ENCODE results near the gene VTN.

The VTN gene

DNA sequence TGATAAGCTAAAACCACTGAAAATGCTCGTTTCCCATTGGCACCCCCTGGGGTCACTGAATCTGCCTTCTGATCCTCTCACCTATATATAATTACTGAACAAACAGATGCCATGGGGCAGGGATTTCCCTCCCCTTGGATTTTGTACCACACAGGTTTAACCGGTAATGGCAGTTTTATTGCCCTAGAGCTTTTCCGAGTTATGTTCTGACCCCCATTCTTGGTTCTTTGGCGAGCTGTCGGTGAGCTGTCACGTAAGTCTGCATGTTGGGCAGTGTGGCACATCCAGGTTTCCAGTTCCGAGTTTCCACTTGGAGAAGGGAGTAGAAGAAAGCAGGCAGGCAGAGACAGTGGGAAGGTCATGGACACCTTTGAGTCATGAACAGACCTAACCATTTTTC, 44.0 kb downstream of the VTN start:
- POLR2A ChIA-PET (ENCODE audit: low non-redundant PET), result no interaction called here
- DNase-seq (ENCODE audit: low spot score), result no peak
- TF ChIP-seq, protein P1, sequence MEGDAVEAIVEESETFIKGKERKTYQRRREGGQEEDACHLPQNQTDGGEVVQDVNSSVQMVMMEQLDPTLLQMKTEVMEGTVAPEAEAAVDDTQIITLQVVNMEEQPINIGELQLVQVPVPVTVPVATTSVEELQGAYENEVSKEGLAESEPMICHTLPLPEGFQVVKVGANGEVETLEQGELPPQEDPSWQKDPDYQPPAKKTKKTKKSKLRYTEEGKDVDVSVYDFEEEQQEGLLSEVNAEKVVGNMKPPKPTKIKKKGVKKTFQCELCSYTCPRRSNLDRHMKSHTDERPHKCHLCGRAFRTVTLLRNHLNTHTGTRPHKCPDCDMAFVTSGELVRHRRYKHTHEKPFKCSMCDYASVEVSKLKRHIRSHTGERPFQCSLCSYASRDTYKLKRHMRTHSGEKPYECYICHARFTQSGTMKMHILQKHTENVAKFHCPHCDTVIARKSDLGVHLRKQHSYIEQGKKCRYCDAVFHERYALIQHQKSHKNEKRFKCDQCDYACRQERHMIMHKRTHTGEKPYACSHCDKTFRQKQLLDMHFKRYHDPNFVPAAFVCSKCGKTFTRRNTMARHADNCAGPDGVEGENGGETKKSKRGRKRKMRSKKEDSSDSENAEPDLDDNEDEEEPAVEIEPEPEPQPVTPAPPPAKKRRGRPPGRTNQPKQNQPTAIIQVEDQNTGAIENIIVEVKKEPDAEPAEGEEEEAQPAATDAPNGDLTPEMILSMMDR (conservative IDR thresholded peaks at IDR 0.05; ENCODE audit: low read depth), result no peak

DNA sequence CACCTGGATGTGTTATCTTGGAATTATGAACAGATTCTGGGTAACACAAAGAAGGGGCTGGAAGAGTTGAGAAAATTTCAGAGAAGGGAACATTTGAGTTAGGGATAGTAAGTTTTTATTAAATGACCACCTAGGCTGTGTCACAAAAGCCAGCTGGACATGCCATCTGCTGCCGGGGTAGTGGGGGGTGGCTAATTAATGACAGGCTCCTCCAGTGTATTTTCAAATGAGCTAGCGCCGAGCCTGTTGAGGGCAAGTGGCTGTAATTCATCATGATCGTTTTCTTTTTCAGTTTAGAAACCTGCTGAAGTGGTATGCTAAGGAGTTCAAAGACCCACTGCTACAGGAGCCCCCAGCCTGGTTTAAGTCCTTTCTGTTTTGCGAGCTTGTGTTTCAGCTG, 44.9 kb downstream of the VTN start:
- POLR2A ChIA-PET (ENCODE audit: low non-redundant PET), result interaction anchor here (0.6 kb wide), 1 partner anchor 14 kb away, joined by 5 read pairs; no protein-coding TSS in a partner anchor
- CTCF ChIA-PET, result interaction anchor here (1.1 kb wide), 1 partner anchor 92 kb away, joined by 3 read pairs; no protein-coding TSS in a partner anchor

More for the DNA sequence above, 44.0 kb downstream of the VTN start:
- no peak overlapping the region for H3K27ac ChIP-seq
- CTCF ChIA-PET, result interaction anchor here (0.8 to 1.1 kb wide), 3 partner anchors 48 to 140 kb away, joined by 3 to 5 read pairs (median 3); no protein-coding TSS in a partner anchor

DNA sequence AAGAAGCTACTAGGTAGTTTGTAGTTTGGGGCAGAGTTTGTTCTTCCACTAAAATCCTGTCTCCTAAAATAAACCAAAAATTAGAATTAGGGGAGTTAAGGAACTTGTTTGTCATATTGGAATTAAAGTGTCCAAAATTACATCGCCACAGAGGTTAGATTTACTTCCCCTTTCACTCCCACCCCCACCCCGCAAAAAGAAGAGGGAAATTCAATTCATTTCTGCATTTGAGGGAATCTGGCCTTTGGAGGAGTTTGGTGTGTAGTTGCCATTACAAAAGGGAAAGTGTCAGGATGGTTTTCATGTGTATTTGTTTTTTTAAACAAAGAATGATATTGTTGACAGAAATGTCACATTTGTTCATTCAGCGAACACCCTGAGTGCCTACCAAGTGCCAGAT, 45.3 kb downstream of the VTN start:
- POLR2A ChIA-PET (ENCODE audit: low non-redundant PET), result interaction anchor here (0.6 kb wide), 1 partner anchor 14 kb away, joined by 5 read pairs; no protein-coding TSS in a partner anchor
- no peak overlapping the region for H3K27ac ChIP-seq
- TF ChIP-seq, protein P1 (conservative IDR thresholded peaks at IDR 0.05; ENCODE audit: low read depth), result no peak
- DNase-seq (ENCODE audit: low spot score), result no peak
- CTCF ChIA-PET, result interaction anchor here (1.1 kb wide), 1 partner anchor 92 kb away, joined by 3 read pairs; no protein-coding TSS in a partner anchor

More for the DNA sequence above, 44.9 kb downstream of the VTN start:
- TF ChIP-seq, protein P1 (conservative IDR thresholded peaks at IDR 0.05; ENCODE audit: low read depth), result no peak
- no peak overlapping the region for H3K27ac ChIP-seq
- DNase-seq (ENCODE audit: low spot score), result no peak

DNA sequence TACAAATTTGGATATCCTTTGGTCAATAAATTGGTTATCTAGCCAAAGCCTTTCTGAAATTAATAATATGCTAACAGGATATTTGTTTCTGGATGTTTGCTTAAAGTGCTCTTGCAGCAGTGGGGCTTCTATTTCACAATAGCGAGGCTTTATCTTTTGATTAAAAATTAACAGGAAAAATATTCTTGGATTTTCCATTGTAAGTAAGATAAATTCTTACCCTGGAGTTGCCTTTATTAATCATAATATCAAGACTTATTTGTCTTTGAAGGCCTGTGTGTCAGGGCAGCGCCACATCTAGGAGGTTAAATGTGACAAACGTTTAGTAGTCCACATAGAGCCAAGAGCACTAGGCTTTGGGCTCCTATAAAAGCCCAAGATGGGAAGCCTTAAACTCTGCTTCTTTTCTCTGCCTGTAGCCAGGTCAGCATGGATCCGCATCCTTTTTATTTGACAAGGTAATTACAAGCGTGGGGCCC, 45.8 kb downstream of the VTN start:
- H3K27ac ChIP-seq, result no peak overlapping the region
- TF ChIP-seq, protein P1 (conservative IDR thresholded peaks at IDR 0.05; ENCODE audit: low read depth), result no peak
- ChIA-PET CTCF (interaction anchor here (0.7 kb wide), 1 partner anchor 98 kb away, joined by 3 read pairs; no protein-coding TSS in a partner anchor), POLR2A (ENCODE audit: low non-redundant PET) (no interaction called here)
- DNase-seq (ENCODE audit: low spot score), result no peak

DNA sequence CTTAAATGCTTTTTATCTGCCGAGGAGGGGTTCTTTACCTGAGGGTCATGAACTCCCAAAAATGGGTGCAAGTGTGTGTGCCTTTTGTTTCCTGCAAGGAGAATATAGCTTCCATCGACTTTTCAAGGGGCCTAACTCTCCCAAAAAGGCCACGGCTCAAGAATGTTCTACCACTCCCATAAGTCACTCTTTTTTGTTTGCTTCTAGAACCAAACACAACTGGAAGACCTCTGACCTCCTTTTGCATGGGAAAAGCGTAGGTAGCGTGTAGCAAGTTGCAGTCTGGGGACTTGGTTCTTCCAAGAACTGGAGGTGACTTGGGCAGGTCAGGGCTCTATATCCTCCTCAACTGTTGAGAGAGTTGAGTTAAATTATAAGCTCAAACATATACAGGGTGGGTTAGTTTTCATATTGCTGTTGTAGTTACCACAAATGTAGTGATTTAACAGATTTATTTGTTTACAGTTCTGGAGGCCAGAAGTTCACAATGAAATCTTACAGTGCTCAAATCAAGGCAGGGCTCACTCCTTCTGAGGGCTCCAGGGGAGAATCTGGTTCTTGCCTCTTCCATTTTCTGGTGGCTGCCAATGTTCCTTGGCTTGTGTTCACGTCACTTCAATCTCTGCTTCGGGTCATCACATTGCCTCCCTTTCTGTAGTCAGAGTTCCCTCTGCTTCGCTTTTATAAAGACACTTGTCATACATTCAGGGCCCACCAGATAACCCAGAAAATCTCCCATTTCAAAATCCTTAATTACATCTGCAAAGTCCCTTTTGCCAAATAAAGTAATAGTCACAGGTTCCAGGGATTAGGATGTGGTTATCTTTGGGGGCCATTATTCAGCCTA, 49.7 kb downstream of the VTN start:
- ChIA-PET CTCF (no interaction called here), POLR2A (ENCODE audit: low non-redundant PET) (interaction anchor here (2.0 kb wide), 1 partner anchor 15 kb away, joined by 8 read pairs; the partner anchor contains the start of genes IFT20 and TNFAIP1)
- DNase-seq (ENCODE audit: low spot score), result no peak
- TF ChIP-seq, protein P1 (conservative IDR thresholded peaks at IDR 0.05; ENCODE audit: low read depth), result no peak
- H3K27ac ChIP-seq, result no peak overlapping the region

DNA sequence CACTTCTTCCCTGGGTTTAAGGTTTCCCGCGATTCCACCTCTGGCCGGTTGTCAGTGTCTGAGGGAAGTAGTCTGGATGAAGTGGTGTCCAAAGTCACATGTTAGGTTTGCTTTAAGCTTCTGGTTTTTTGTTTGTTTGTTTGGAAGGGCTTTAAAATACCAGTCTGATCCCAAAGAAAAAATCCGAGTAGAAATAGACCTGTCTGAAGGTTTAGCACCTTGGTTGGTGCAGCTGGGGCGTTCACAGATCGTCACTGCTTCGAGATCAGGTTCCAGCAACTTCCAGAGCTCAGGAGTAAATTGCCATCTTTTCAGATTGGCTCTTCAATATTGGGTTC, 50.5 kb downstream of the VTN start:
- DNase-seq (ENCODE audit: low spot score), result no peak
- H3K27ac ChIP-seq, result peak overlapping the region; percentile 82
- TF ChIP-seq, protein P1 (conservative IDR thresholded peaks at IDR 0.05; ENCODE audit: low read depth), result no peak
- ChIA-PET POLR2A (ENCODE audit: low non-redundant PET) (interaction anchor here (0.5 to 2.0 kb wide), 2 partner anchors 16 to 313 kb away, joined by 3 to 8 read pairs; partner anchors contain the start of genes IFT20 and TNFAIP1), CTCF (interaction anchor here (0.6 to 1.7 kb wide), 2 partner anchors 16 to 68 kb away, joined by 4 read pairs; partner anchors contain the start of gene TNFAIP1)
